HepG2 (cell line): ENCODE results near the gene ART4. TPM values are rescaled to one million over a fixed set of nuclear protein-coding genes. Genes with fewer than 3 reads are reported as not detected.

ENCODE experiments used
- ARID3A ChIP-seq: IDR thresholded peaks from 2 replicates; pipeline ENCODE4 v1.6.1; 2012; ENCODE audit warnings: low read depth, low read length, improper control_type of control experiment
- ASH2L ChIP-seq: fragments of 300-600, 200-600 bp; sonication (generic); IDR thresholded peaks from 2 replicates; pipeline ENCODE4 v1.7.0; 2017; ENCODE audit warnings: low read depth, mild to moderate bottlenecking, moderate library complexity, mixed read lengths, low read length; ENCODE audit not compliant: insufficient read length
- CHD4 ChIP-seq: fragments of 200-600 bp; sonication (generic); IDR thresholded peaks from 2 replicates; pipeline ENCODE4 v1.7.0; 2017; ENCODE audit warnings: mild to moderate bottlenecking, low read length, borderline replicate concordance
- ELF4 ChIP-seq: sonication (generic); formaldehyde crosslinking; IDR thresholded peaks from 2 replicates; pipeline ENCODE4 v1.5.0; 2020; ENCODE audit warnings: missing genetic modification reagents, mild to moderate bottlenecking, moderate library complexity, borderline replicate concordance
- FOXO1 ChIP-seq: sonication (generic); formaldehyde crosslinking; IDR thresholded peaks from 2 replicates; pipeline ENCODE4 v1.4.0; 2020; ENCODE audit warnings: missing genetic modification reagents
- HNRNPUL1 ChIP-seq: fragments of 200-400 bp; formaldehyde crosslinking; IDR thresholded peaks from 2 replicates; pipeline ENCODE4 v1.6.1; 2017; ENCODE audit warnings: low read depth, mild to moderate bottlenecking, low read length, moderate library complexity
- SOX5 ChIP-seq: IDR thresholded peaks from 2 replicates; pipeline ENCODE4 v1.6.1; 2016; ENCODE audit warnings: borderline replicate concordance
- ZBTB21 ChIP-seq: sonication (generic); formaldehyde crosslinking; IDR thresholded peaks from 2 replicates; pipeline ENCODE4 v1.4.0; 2020; ENCODE audit warnings: missing genetic modification reagents
- ZMYM4 ChIP-seq: sonication (generic); formaldehyde crosslinking; IDR thresholded peaks from 2 replicates; pipeline ENCODE4 v1.8.1; 2023; ENCODE audit warnings: mild to moderate bottlenecking, missing genetic modification reagents
- ZSCAN30 ChIP-seq: sonication (generic); formaldehyde crosslinking; IDR thresholded peaks from 2 replicates; pipeline ENCODE4 v1.5.0; 2020; ENCODE audit warnings: mild to moderate bottlenecking, missing genetic modification reagents
- polyA plus RNA-seq, 8 experiments: library from polyadenylated mRNA; depleted of rRNA in 3 of 8; stranded (reverse) in 7 of 8; unstranded in 1 of 8; fragments of >200 nt; fragmentation: Illumina TruSeq in 4 of 8; extraction: Trizol in 4 of 8; gene quantifications; 2 replicates each; pipeline versions ENCODE4 v1.2.1 to v1.2.3, GENCODE V29; 2011 to 2016; ENCODE audit warnings: low read depth in 4 of 8, missing spikeins in 1 of 8, mixed read lengths in 1 of 8; ENCODE audit not compliant: insufficient read depth in 1 of 8
- total RNA-seq, 5 experiments: library from RNA; depleted of rRNA; stranded (reverse); fragments of >200 nt; fragmentation: Illumina TruSeq; extraction: Trizol; gene quantifications; 2 replicates each; pipeline ENCODE4 v1.2.3, GENCODE V29; 2016; ENCODE audit warnings: low read depth in 1 of 5
- TF ChIP-seq, protein P1 (sequence below): sonication (generic); formaldehyde crosslinking; conservative IDR thresholded peaks from 2 replicates; pipeline ENCODE4 v1.8.0; 2022; ENCODE audit warnings: missing genetic modification reagents
- TF ChIP-seq, protein P2 (sequence below): sonication (generic); formaldehyde crosslinking; IDR thresholded peaks from 2 replicates; pipeline ENCODE4 v1.5.0; 2020; ENCODE audit warnings: missing genetic modification reagents, mild to moderate bottlenecking, borderline replicate concordance
- TF ChIP-seq, protein P3 (sequence below): sonication (generic); formaldehyde crosslinking; IDR thresholded peaks from 2 replicates; pipeline ENCODE4 v1.4.0; 2020; ENCODE audit warnings: mild to moderate bottlenecking, missing genetic modification reagents

The ART4 gene
- total and polyA plus RNA-seq, 2 of the 13 experiments (the other 11 are each of a cell fraction or from before 2014, with no cell fraction given), result 17.6 to 20.3 TPM

DNA sequence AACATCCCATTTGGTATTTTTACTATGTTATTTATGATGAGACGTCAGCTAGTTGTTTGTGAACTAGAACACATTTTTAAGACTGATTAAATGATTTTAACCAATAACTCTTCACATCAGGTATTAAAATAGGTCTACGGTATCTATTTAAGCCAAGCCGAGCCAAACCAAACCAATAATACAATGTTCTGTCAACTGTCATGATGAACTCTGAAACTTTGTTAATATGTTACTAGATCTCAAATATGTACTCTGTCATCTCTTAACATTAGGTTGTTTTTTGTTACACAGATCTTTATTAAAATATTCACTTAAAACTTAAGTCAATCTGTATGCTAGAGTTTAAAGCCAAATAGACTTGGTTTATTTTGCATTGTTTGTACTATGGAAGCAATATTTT, 1.0 kb downstream of the ART4 start (continued):
- TF ChIP-seq ARID3A (0 out of 2 replicates have a peak, but pooled peaks have one; percentile 3), ASH2L (peak; percentile 8), ELF4 (no peak), CHD4 (no peak), FOXO1 (CRISPR knock-in tag) (no peak), HNRNPUL1 (no peak), ZSCAN30 (no peak), SOX5 (CRISPR knock-in tag) (no peak), ZBTB21 (CRISPR knock-in tag) (no peak), ZMYM4 (CRISPR knock-in tag) (no peak)
- TF ChIP-seq, protein P1, sequence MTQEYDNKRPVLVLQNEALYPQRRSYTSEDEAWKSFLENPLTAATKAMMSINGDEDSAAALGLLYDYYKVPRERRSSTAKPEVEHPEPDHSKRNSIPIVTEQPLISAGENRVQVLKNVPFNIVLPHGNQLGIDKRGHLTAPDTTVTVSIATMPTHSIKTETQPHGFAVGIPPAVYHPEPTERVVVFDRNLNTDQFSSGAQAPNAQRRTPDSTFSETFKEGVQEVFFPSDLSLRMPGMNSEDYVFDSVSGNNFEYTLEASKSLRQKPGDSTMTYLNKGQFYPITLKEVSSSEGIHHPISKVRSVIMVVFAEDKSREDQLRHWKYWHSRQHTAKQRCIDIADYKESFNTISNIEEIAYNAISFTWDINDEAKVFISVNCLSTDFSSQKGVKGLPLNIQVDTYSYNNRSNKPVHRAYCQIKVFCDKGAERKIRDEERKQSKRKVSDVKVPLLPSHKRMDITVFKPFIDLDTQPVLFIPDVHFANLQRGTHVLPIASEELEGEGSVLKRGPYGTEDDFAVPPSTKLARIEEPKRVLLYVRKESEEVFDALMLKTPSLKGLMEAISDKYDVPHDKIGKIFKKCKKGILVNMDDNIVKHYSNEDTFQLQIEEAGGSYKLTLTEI, result no peak
- TF ChIP-seq, protein P2, sequence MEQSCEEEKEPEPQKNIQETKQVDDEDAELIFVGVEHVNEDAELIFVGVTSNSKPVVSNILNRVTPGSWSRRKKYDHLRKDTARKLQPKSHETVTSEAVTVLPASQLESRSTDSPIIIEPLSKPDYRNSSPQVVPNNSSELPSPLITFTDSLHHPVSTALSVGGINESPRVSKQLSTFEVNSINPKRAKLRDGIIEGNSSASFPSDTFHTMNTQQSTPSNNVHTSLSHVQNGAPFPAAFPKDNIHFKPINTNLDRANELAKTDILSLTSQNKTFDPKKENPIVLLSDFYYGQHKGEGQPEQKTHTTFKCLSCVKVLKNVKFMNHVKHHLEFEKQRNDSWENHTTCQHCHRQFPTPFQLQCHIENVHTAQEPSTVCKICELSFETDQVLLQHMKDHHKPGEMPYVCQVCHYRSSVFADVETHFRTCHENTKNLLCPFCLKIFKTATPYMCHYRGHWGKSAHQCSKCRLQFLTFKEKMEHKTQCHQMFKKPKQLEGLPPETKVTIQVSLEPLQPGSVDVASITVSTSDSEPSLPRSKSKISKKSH (CRISPR knock-in tag), result no peak
- TF ChIP-seq, protein P3, sequence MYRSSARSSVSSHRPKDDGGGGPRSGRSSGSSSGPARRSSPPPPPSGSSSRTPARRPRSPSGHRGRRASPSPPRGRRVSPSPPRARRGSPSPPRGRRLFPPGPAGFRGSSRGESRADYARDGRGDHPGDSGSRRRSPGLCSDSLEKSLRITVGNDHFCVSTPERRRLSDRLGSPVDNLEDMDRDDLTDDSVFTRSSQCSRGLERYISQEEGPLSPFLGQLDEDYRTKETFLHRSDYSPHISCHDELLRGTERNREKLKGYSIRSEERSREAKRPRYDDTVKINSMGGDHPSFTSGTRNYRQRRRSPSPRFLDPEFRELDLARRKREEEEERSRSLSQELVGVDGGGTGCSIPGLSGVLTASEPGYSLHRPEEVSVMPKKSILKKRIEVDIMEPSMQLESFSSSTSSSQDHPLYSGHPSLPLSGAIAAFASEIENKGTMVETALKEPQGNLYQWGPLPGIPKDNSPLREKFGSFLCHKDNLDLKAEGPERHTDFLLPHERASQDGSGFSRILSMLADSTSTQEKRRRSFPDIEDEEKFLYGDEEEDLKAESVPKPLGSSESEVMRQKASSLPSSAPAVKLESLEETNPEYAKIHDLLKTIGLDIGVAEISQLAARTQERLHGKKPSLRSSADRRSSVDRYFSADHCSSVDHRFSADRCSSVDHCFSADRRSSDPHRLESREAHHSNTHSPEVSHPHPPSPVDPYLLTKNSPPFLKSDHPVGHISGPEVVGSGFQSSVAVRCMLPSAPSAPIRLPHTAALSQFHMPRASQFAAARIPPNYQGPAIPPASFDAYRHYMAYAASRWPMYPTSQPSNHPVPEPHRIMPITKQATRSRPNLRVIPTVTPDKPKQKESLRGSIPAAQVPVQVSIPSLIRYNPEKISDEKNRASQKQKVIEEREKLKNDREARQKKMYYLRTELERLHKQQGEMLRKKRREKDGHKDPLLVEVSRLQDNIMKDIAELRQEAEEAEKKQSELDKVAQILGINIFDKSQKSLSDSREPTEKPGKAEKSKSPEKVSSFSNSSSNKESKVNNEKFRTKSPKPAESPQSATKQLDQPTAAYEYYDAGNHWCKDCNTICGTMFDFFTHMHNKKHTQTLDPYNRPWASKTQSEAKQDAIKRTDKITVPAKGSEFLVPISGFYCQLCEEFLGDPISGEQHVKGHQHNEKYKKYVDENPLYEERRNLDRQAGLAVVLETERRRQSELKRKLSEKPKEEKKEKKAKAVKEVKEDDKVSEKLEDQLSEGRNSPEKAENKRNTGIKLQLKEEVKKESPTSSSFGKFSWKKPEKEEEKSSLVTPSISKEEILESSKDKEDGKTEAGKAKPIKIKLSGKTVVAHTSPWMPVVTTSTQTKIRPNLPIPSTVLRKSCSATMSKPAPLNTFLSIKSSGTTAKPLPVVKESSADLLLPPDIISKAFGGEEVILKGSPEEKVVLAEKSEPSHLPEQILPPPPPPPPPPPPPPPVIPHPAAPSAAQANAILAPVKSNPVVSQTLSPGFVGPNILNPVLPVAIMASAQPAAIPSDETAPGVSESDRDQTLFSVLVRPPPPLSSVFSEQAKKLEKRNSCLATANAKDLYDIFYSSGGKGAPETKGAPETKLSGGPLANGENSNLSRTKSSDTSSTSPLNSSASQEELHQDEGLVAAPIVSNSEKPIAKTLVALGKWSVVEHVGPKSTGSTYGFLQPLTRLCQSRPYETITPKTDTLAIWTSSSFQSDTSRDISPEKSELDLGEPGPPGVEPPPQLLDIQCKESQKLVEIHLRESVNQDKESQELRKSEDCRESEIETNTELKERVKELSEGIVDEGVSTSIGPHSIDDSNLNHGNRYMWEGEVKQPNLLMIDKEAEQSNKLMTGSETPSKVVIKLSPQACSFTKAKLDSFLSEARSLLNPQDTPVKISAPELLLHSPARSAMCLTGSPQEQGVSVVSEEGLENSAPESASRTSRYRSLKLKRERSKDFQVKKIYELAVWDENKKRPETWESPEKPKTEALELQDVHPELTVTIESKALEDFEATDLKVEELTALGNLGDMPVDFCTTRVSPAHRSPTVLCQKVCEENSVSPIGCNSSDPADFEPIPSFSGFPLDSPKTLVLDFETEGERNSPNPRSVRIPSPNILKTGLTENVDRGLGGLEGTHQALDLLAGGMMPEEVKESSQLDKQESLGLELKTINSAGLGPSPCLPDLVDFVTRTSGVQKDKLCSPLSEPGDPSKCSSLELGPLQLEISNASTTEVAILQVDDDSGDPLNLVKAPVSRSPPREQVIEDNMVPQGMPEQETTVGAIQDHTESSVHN, result no peak
